B cell (primary cell): ENCODE results near the gene IL20. TPM values are rescaled to one million over a fixed set of nuclear protein-coding genes. Genes with fewer than 3 reads are reported as not detected.
A peak's percentile ranks its signal among the peaks of the same experiment; 100 is the strongest.

Experiments
- ATAC-seq: fragments of 200-7000 bp; cut with Tn5 transposase; one replicate; pipeline ENCODE4 v1.10.0; 2021; ENCODE audit warnings: low read depth, mild to moderate bottlenecking, moderate number of reproducible peaks, moderate library complexity
- CTCF ChIA-PET: fragments of 350-600 bp; sonication (Branson Sonifier 250); formaldehyde crosslinking; loops from one replicate; lab custom pipeline; 2021; ENCODE audit warnings: antibody characterized with exemption, inconsistent platforms; lab: Charles Lee
- POLR2A ChIA-PET: fragments of 350-600 bp; sonication (Branson Sonifier 250); formaldehyde crosslinking; loops from one replicate; lab custom pipeline; 2021; ENCODE audit warnings: antibody characterized with exemption; lab: Charles Lee
- DNase-seq: peaks from one replicate; pipeline ENCODE4 v3.0.0; 2013
- H2AFZ ChIP-seq: 2 replicates; pipeline ENCODE4 v1.6.1; 2012; ENCODE audit warnings: mild to moderate bottlenecking, low read depth, low read length; ENCODE audit not compliant: insufficient read depth, poor library complexity, severe bottlenecking
- H3K27ac ChIP-seq, 2 donors: 1 replicate in 1 of 2; 2 replicates in 1 of 2; pipeline ENCODE4 v1.5.1; 2012 to 2013; ENCODE audit warnings: low read length in 2 of 2, mild to moderate bottlenecking in 2 of 2, moderate library complexity in 1 of 2
- H3K27me3 ChIP-seq, 4 experiments: fragments of 200-600 bp in 1 of 4; sonication (generic) in 1 of 4; replicated peaks in 1 of 4; 1 replicate in 2 of 4; 2 replicates in 2 of 4; pipeline versions ENCODE4 v1.6.1 to v1.7.0; 2013 to 2016; ENCODE audit warnings: low read length in 3 of 4, mild to moderate bottlenecking in 2 of 4, mixed read lengths in 1 of 4, moderate library complexity in 1 of 4; ENCODE audit not compliant: insufficient read depth in 4 of 4, control insufficient read depth in 3 of 4; ENCODE audit errors: control extremely low read depth in 1 of 4
- H3K36me3 ChIP-seq, 2 experiments: replicated peaks in 1 of 2; 1 replicate in 1 of 2; 2 replicates in 1 of 2; pipeline versions ENCODE4 v1.6.1 to v1.7.1; 2013; ENCODE audit warnings: low read length in 1 of 2; ENCODE audit not compliant: insufficient read depth in 2 of 2, control insufficient read depth in 1 of 2; ENCODE audit errors: control extremely low read depth in 1 of 2, extremely low read depth in 1 of 2
- H3K4me1 ChIP-seq, 2 donors: fragments of 200-600 bp in 1 of 2; sonication (generic) in 1 of 2; 1 replicate in 1 of 2; 2 replicates in 1 of 2; pipeline versions ENCODE4 v1.5.1 to v1.6.1; 2013 to 2017; ENCODE audit warnings: low read length in 2 of 2; ENCODE audit not compliant: control insufficient read depth in 2 of 2, insufficient read depth in 2 of 2
- H3K4me2 ChIP-seq: replicated peaks from 2 replicates; pipeline ENCODE3; 2012; ENCODE audit warnings: mild to moderate bottlenecking, low read depth, low read length; ENCODE audit not compliant: poor library complexity, severe bottlenecking
- H3K4me3 ChIP-seq, 5 experiments: fragments of 200-600 bp in 1 of 5; sonication (generic) in 1 of 5; 1 replicate in 3 of 5; 2 replicates in 2 of 5; pipeline versions ENCODE4 v1.5.1 to v1.7.0; 2011 to 2016; ENCODE audit warnings: low read length in 4 of 5, mild to moderate bottlenecking in 4 of 5, low read depth in 2 of 5, control low read depth in 1 of 5, moderate library complexity in 1 of 5; ENCODE audit not compliant: insufficient read depth in 1 of 5; ENCODE audit errors: control extremely low read depth in 1 of 5, extremely low read depth in 1 of 5
- H3K79me2 ChIP-seq: fragments of 200-600 bp; sonication (generic); one replicate; pipeline ENCODE4 v1.6.0; 2016; ENCODE audit warnings: low read length; ENCODE audit not compliant: control insufficient read depth, insufficient read depth
- H3K9ac ChIP-seq: fragments of 200-600 bp; sonication (generic); 2 replicates; pipeline ENCODE4 v1.6.1; 2017; ENCODE audit warnings: mild to moderate bottlenecking, low read length, moderate library complexity
- H3K9me3 ChIP-seq, 3 donors: one replicate each; pipeline versions ENCODE4 v1.6.1 to v1.7.1; 2013; ENCODE audit warnings: low read length in 2 of 3; ENCODE audit not compliant: control insufficient read depth in 2 of 3, insufficient read depth in 1 of 3; ENCODE audit errors: control extremely low read depth in 1 of 3
- H4K20me1 ChIP-seq: 2 replicates; pipeline ENCODE4 v1.6.0; 2012; ENCODE audit warnings: mild to moderate bottlenecking, low read length; ENCODE audit not compliant: insufficient read depth, control insufficient read depth, poor library complexity, severe bottlenecking
- H3K27ac Mint-ChIP-seq: one replicate; pipeline ENCODE4 v1.8.0; 2021; ENCODE audit warnings: mixed read lengths
- H3K27me3 Mint-ChIP-seq: one replicate; pipeline ENCODE4 v1.8.0; 2021; ENCODE audit warnings: mixed read lengths
- H3K4me1 Mint-ChIP-seq: one replicate; pipeline ENCODE4 v1.8.0; 2021; ENCODE audit warnings: mixed read lengths
- H3K4me3 Mint-ChIP-seq: one replicate; pipeline ENCODE4 v1.8.0; 2021; ENCODE audit warnings: mixed read lengths
- H3K9me3 Mint-ChIP-seq: one replicate; pipeline ENCODE4 v1.8.0; 2022; ENCODE audit warnings: mixed read lengths; ENCODE audit not compliant: insufficient read depth
- CTCF ChIP-seq: fragments of 200-600 bp; IDR thresholded peaks from one replicate; pipeline ENCODE4 v1.8.0; 2022; ENCODE audit warnings: antibody characterized with exemption, mild to moderate bottlenecking
- EZH2 ChIP-seq: IDR thresholded peaks from 2 replicates; pipeline ENCODE4 v1.6.1; 2012; ENCODE audit warnings: borderline replicate concordance, low read depth, mild to moderate bottlenecking, moderate library complexity, low read length; ENCODE audit not compliant: insufficient read depth, poor library complexity, severe bottlenecking
- WGBS: methylation state at CpG from one replicate; pipeline ENCODE4 v1.1.5; 2013; ENCODE audit warnings: missing lambda C conversion rate; ENCODE audit not compliant: insufficient coverage; 5-methylcytosine and 5-hydroxymethylcytosine counted together
- intact Hi-C: fragments of 100-400 bp; cut with micrococcal nuclease; formaldehyde crosslinking; loops from one replicate; pipeline ENCODE4 v1.10.0; 2022
- polyA plus RNA-seq: library from polyadenylated mRNA; depleted of rRNA; stranded (reverse); fragments of >200 nt; gene quantifications from 2 replicates; pipeline ENCODE4 v1.2.3, GENCODE V29; 2012
- total RNA-seq, 2 donors: library from RNA; stranded (reverse); fragments of 120-200 nt in 1 of 2; gene quantifications; 1 replicate in 1 of 2; 2 replicates in 1 of 2; pipeline versions ENCODE4 v1.2.3 to v1.2.4, GENCODE V29; 2013 to 2022

The IL20 gene
- total and polyA plus RNA-seq, 2 donors (not counting 1 experiment from before 2014, with no cell fraction given): not detected

- Histone ChIP-seq H3K36me3 (no peaks in the 10 kb centered on the region), H3K27me3 (no peaks in the 10 kb centered on the region), H3K27ac (peak overlapping the region; percentile 34 to 57), H3K4me2 (peak overlapping the region; percentile 60), H3K4me3 (peak overlapping the region in 1 of 5 experiments; percentile 21), H2AFZ (peak overlapping the region; percentile 4), H3K4me1 (peaks cover 66 to 80% of the 10 kb centered on the region in 2 donors), H4K20me1 (no peaks in the 10 kb centered on the region), H3K9me3 (no peaks in the 10 kb centered on the region), H3K79me2 (peaks cover 8% of the 10 kb centered on the region), H3K9ac (peak overlapping the region; percentile 26)
- Mint-ChIP-seq H3K4me1 (peaks cover 77% of the 10 kb centered on the region), H3K4me3 (peak overlapping the region; percentile 36), H3K27ac (peak overlapping the region; percentile 77), H3K9me3 (no peaks in the 10 kb centered on the region), H3K27me3 (no peaks in the 10 kb centered on the region)
- peak; percentile 26 for ATAC-seq
- CTCF ChIA-PET: interaction anchor here (0.7 to 1.4 kb wide), 6 partner anchors 12 to 249 kb away, joined by 3 to 6 read pairs (median 4); no protein-coding TSS in a partner anchor
- 31% methylated on average over 5 of the region's 6 CpGs for WGBS
- no peak for TF ChIP-seq EZH2
- no peak for TF ChIP-seq CTCF
- POLR2A ChIA-PET: no interaction called here
- intact Hi-C loops: no loop called here
- DNase-seq: no peak
Measured at GRCh38 chr1:206829282-206829681, 36.1 kb upstream of the IL20 start.

GRCh38 chr1:206829875-206830274, 35.5 kb upstream of the IL20 start:
- H3K4me1 Mint-ChIP-seq: peaks cover 79% of the 10 kb centered on the region
- H3K4me2 ChIP-seq: peak overlapping the region; percentile 60

More at GRCh38 chr1:206829875-206830274, 35.5 kb upstream of the IL20 start:
- DNase-seq: peak; percentile 55
- H3K27ac Mint-ChIP-seq: peak overlapping the region; percentile 54
- TF ChIP-seq EZH2 (no peak), CTCF (no peak)
- WGBS: no CpG with 5 or more reads among the region's 2 CpGs
- Histone ChIP-seq H3K9me3 (no peaks in the 10 kb centered on the region), H3K9ac (peak overlapping the region; percentile 26), H2AFZ (peak overlapping the region; percentile 54), H3K36me3 (no peaks in the 10 kb centered on the region), H3K4me3 (peak overlapping the region in 1 of 5 experiments; percentile 21), H4K20me1 (no peaks in the 10 kb centered on the region), H3K4me1 (peaks cover 66 to 80% of the 10 kb centered on the region in 2 donors), H3K27me3 (no peaks in the 10 kb centered on the region), H3K79me2 (peaks cover 8% of the 10 kb centered on the region), H3K27ac (peak overlapping the region; percentile 34 to 57)
- CTCF ChIA-PET: interaction anchor here (1.0 to 6.6 kb wide), 3 partner anchors 20 to 105 kb away, joined by 3 to 36 read pairs (median 3); no protein-coding TSS in a partner anchor
- no peaks in the 10 kb centered on the region for H3K27me3 Mint-ChIP-seq
- POLR2A ChIA-PET: no interaction called here
- intact Hi-C loops: loop anchor here (2.0 to 5.0 kb wide), 2 partner anchors 15 to 42 kb away; no protein-coding TSS in a partner anchor
- no peaks in the 10 kb centered on the region for H3K9me3 Mint-ChIP-seq
- peak; percentile 59 for ATAC-seq
- peak overlapping the region; percentile 21 for H3K4me3 Mint-ChIP-seq
